ENCODE measurements around the gene FOXA2. TPM values are rescaled to one million over a fixed set of nuclear protein-coding genes. Genes with fewer than 3 reads are reported as not detected.

FOXA2 gene
- total and polyA plus RNA-seq, 2 donors (not counting 3 experiments of a cell fraction or from before 2014, with no cell fraction given), result not detected

GRCh38 chr20:22616551-22616950 lies 32.2 kb upstream of the FOXA2 start:
- no peaks in the 10 kb centered on the region for H3K9me3 ChIP-seq (replicated peaks; ENCODE audit: control insufficient read depth, insufficient read depth, low read length)
- FAIRE-seq (no peak), DNase-seq (ENCODE audit: low read depth, low spot score) (no peak)
- ChIA-PET POLR2A (no interaction called here), CTCF (no interaction called here)
- TF ChIP-seq, protein P1, sequence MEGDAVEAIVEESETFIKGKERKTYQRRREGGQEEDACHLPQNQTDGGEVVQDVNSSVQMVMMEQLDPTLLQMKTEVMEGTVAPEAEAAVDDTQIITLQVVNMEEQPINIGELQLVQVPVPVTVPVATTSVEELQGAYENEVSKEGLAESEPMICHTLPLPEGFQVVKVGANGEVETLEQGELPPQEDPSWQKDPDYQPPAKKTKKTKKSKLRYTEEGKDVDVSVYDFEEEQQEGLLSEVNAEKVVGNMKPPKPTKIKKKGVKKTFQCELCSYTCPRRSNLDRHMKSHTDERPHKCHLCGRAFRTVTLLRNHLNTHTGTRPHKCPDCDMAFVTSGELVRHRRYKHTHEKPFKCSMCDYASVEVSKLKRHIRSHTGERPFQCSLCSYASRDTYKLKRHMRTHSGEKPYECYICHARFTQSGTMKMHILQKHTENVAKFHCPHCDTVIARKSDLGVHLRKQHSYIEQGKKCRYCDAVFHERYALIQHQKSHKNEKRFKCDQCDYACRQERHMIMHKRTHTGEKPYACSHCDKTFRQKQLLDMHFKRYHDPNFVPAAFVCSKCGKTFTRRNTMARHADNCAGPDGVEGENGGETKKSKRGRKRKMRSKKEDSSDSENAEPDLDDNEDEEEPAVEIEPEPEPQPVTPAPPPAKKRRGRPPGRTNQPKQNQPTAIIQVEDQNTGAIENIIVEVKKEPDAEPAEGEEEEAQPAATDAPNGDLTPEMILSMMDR (IDR thresholded peaks at IDR 0.05; ENCODE audit: extremely low read depth in 1 of 2, insufficient read depth in 1 of 2, low read depth in 1 of 2, low read length in 2 of 2), result no peak
- TF ChIP-seq JUN (IDR thresholded peaks at IDR 0.05; ENCODE audit: borderline replicate concordance, insufficient read depth, insufficient read length, low read depth), result no peak
- TF ChIP-seq, protein P2, sequence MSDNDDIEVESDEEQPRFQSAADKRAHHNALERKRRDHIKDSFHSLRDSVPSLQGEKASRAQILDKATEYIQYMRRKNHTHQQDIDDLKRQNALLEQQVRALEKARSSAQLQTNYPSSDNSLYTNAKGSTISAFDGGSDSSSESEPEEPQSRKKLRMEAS (IDR thresholded peaks at IDR 0.05; ENCODE audit: insufficient read depth, insufficient read length), result no peak
- TF ChIP-seq MYC (IDR thresholded peaks at IDR 0.05; ENCODE audit: low read depth, low read length), result no peak
- no peak for TF ChIP-seq EZH2 (IDR thresholded peaks at IDR 0.05; ENCODE audit: borderline replicate concordance, low read depth, low read length, severe bottlenecking)
- no peak for TF ChIP-seq POLR2AphosphoS5 (IDR thresholded peaks at IDR 0.05; ENCODE audit: insufficient read depth, low read depth, low read length)
- TF ChIP-seq POLR2A (IDR thresholded peaks at IDR 0.05; ENCODE audit: low read depth, low read length), result no peak
- no peak for TF ChIP-seq FOS (IDR thresholded peaks at IDR 0.05; ENCODE audit: borderline replicate concordance, insufficient read depth, low read length)
- TF ChIP-seq GATA2 (IDR thresholded peaks at IDR 0.05; ENCODE audit: insufficient read depth, insufficient read length, low read depth, low read length), result no peak
- no peaks in the 10 kb centered on the region for H3K36me3 ChIP-seq (ENCODE audit: control insufficient read depth in 2 of 2, extremely low read depth in 1 of 2, insufficient read depth in 2 of 2, low read length in 2 of 2)
- no peak overlapping the region for H3K4me3 ChIP-seq (replicated peaks in 1 of 3; ENCODE audit: insufficient read depth in 1 of 3, low read depth in 1 of 3, low read length in 3 of 3)
- no peaks in the 10 kb centered on the region for H3K9me1 ChIP-seq (replicated peaks; ENCODE audit: control insufficient read depth, extremely low read depth, insufficient read depth, low read length)
- no peak overlapping the region for H3K9ac ChIP-seq (replicated peaks; ENCODE audit: extremely low read depth, insufficient read depth, low read length)
- no peak overlapping the region for H3K4me2 ChIP-seq (ENCODE audit: insufficient read depth, low read length)
- no TSS peak for BruUV-seq (replicated peaks)
- H3K79me2 ChIP-seq (ENCODE audit: control insufficient read depth, insufficient read depth, low read length), result no peaks in the 10 kb centered on the region
- no peaks in the 10 kb centered on the region for H3K4me1 ChIP-seq (ENCODE audit: control insufficient read depth, extremely low read depth, insufficient read depth, low read length)
- H3K27ac ChIP-seq (ENCODE audit: insufficient read depth, low read depth, low read length), result no peak overlapping the region
- intact Hi-C loops (cut with micrococcal nuclease) (no loop called here), dilution Hi-C loops (cut with MboI; ENCODE audit: extremely low pct_ligation_motif_present, low sequenced_read_pairs) (no loop called here)
- H4K20me1 ChIP-seq (replicated peaks; ENCODE audit: control insufficient read depth, extremely low read depth, insufficient read depth, low read length), result no peaks in the 10 kb centered on the region
- H2AFZ ChIP-seq (ENCODE audit: low read depth, low read length), result no peak overlapping the region
- H3K27me3 ChIP-seq (ENCODE audit: control insufficient read depth in 2 of 2, insufficient read depth in 2 of 2, low read length in 2 of 2), result no peaks in the 10 kb centered on the region
